ENCODE data around the gene CAP1.
"Not testable (repeated sequence)": the region's sequence is repeated elsewhere in the genome, so short reads cannot be mapped to it uniquely, and the experiment has no call there.

Gene CAP1

GRCh38 chr1:40032240-40032891 is 8.2 kb upstream of the CAP1 start:
- peak; percentile 19 for DNase-seq

DNA sequence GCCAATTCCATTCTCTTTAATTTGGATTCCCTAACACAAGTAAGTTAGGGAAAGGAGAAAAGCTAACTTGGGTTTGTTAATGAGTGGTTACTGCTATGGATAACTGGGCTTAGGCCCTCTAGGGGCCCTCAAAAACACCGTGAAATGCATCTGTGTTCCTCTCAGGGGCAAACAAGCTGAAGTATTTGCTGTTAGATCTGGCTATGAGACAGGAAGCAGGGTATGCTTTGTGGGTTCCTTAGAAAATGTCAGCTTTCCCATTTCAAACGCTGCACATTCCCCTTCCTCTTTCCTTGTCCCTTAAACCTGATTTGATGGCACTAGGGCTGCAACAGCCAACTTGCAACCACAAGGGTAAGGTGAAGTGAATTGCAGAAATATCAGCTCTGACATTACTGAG is 5.7 kb upstream of the CAP1 start:
- DNase-seq = no peak

DNA sequence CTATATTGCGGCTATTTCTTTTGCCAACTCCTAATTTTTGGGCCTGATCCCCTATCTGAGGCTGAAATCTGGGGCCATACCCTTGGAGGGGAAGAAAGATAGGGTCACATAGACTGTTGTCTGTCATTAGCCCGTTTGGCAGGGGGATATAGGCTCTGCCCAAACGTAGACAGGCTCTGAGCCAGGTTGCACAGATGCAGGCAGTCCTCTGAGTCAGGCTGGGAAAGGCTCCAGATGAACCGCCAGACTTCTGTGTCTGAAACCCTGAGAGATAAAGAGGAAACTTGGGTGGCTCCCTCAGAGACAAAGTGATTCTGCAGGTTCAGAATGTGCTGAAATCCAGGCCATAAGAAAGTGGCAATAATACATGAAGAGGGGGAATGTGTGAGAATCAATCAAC is 4.0 kb upstream of the CAP1 start:
- no peak for DNase-seq

DNA sequence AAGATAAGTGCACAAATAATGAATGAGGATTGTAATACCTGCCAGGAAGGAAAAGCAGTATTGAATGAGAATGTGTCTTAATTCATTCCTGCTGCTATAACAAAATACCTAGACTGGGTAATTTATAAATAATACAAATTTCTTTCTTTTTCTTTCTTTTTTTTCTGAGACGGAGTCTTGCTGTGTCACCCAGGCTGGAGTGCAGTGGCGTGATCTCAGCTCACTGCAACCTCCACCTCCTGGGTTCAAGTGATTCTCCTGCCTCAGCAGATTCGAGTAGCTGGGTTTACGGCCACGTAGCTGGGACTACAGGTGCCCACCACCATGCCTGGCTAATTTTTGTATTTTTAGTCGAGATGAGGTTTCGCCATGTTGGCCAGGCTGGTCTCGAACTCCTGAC is 3.3 kb upstream of the CAP1 start:
- not testable (repeated sequence) for DNase-seq

DNA sequence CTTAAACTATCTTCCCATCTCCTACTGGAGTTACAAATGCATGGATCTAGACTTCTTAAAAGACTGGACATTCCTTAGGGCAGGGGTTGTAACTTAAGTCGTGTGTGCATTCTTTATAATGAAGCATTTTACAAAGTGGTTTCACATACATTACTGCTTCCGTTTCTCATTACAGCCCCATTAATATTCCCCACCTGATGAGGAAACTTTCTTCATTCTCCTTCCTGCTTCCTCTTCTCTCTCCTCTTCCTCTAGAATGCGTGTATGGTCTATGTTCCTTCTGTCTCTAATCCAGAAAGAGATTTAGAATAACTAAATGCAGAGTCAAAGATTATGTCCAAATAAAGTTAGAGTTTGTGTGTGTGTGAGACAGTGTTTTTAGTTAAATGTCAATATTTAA is 1.8 kb upstream of the CAP1 start:
- DNase-seq = no peak

- peak; percentile 61 for DNase-seq
Measured at GRCh38 chr1:40039245-40039756, 1.2 kb upstream of the CAP1 start.

- peak; percentile 65 for DNase-seq
Measured at GRCh38 chr1:40039757-40040510, 595 bp upstream of the CAP1 start.

- no peak for DNase-seq
Measured at GRCh38 chr1:40041466-40041838, 923 bp downstream of the CAP1 start.

GRCh38 chr1:40042341-40042740 is 1.8 kb downstream of the CAP1 start:
- no peak for DNase-seq

GRCh38 chr1:40044110-40044509 is 3.6 kb downstream of the CAP1 start:
- DNase-seq = no peak

DNA sequence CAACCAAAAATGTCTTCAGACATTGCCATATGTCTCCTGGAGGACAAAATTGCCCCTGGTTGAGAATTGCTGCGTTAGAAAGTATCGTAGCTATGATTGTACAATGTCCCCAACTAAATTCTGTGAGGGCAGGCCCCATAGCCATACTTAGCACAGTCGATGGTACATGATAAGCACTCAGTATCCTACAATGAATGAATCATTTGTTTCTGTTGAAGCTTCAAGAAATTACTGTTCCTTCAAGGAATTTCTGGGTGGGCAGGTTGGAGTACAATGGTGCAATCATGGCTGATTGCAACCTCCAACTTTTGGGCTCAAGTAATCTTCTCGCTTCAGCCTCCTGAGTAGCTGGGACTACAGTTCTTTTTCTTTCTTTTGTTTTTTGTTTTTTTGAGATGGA is 4.7 kb downstream of the CAP1 start:
- DNase-seq = no peak

DNA sequence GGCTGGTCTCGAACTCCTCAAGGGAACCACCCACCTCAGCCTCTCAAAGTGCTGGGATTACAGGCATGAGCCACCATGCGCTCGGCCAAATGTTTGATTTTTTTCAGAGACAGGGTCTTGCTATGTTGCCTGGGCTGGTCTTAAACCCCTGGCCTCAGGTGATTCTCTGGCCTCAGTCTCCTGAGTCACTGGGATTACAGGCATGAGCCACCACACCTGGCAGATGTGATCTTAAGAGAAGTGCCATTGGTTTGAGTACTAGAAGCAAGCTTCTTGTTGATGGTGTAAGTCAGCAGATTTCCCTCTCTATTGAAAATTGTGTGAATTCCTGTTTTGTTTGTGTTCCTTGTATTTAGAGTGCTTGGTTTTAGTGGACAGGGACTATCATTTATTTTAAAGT is 5.2 kb downstream of the CAP1 start:
- no peak for DNase-seq

DNA sequence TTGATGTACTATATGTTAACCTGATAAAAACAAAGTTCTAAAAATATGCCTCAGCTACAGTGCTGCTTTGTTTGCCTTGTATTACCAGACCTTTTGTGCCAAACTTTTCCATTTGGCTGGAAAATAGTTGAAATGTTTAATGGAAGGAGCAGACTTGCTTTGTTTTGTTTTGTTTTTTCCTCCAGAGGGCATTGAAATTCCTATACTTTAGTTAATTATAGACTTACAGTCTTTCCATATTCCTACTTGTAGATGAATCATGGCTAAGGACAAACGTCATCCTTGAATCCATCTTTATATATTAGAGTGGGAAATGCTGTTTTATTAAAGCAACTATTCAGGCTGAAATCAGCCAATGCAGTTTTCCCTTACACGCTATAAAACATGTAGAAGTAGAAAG is 6.7 kb downstream of the CAP1 start:
- DNase-seq = no peak

DNA sequence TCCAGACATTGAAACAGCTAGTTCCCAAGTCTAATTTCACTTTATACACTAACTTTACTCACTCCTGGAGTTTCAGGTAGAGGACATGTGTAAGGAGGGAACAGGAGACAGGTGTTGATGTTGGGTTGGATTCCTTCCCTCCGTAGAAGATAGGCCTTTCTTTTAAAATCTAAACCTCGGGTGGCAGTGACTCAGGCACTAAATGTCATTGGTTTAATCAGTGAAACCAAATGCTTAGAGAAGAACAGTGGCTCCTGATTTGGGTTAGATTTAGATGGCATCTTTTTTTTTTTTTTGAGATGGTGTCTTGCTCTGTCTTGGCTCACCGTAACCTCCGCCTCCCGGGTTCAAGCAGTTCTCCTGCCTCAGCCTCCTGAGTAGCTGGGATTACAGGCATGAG is 7.2 kb downstream of the CAP1 start:
- no peak for DNase-seq

DNA sequence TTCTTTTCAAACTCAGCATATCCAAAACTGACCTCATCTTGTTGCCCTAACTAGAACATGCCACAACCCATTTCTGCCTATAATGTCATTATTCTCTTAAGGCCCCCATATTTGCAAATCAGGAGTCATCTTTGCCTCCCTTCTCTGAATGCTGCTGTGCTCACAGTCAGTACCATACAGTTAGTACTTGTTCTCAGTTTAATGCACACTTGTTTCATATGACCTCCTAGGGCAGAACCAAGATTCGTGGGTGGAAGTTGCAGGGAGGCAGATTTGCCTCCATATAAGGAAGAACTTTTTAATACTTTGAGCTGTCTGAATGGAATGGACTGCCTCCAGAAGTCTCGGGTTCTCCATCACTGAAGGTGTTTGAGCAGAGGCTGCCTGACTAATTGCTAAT is 9.2 kb downstream of the CAP1 start:
- no peak for DNase-seq

DNA sequence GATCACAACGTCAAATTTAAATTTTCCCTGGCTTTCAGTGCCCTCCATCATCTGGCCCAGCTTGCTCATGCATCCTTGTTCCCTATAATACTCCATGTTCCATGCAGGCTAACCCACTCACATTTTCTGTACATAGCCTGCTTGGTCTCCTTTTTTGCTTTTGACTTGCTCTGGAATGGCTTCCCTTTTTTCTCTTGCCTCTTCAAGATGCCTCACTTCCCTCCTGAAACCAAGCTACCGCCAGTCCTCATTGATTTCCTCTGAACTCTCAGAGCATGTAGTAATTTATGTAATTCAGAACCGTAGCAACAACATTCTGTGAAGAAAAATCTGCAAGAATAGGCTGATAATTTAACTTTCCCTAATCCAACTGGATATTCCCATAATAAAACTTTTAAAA is 10.3 kb downstream of the CAP1 start:
- no peak for DNase-seq

DNA sequence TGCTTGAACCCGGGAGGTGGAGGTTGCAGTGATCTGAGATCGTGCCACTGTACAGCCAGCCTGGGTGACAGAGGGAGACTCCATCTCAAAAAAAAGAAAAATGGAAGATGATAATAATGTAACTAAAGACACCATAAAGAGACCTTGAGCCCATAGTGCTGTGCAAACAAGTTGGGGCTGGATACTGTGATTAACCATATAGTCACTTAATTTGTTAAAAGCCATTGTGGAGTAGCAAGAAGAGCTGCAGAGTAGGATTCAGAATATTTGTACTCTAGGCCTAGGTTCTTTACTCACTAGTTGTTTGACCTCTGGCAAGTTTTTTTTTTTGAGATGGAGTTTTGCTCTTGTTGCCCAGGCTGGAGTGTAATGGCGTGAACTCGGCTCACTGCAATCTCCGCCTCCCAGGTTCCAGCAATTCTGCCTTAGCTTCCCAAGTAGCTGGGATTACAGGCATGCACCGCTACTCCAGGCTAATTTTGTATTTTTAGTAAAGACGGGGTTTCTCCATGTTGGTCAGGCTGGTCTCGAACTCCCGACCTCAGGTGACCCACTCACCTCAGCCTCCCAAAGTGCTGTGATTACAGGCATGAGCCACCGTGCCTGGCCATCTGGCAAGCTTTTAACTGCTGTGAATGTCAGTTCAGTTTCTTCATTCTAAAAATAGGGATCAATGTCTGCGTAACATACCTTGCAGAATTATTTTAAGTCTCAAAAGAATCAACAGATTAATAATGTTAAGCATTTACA is 12.8 kb downstream of the CAP1 start:
- DNase-seq = no peak

- DNase-seq = no peak
Measured at GRCh38 chr1:40056519-40057309, 16.2 kb downstream of the CAP1 start.

- DNase-seq = no peak
Measured at GRCh38 chr1:40057310-40058030, 16.9 kb downstream of the CAP1 start.

DNA sequence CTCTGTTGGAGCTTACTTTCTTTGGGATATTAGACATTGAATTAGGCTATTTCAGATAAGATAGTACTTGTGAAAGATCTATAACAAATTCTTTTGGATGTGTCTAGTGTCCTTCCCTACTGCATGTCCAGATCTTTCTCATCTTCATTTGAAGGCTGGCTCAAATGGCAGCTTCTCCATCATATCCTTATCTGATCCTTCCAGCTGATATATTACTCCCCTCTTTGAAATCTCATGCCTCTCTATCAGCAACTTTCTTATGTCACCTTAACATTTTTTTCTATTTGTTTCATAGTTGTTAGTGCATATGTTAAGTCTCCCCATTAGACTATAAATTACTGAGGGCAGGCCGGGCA is 17.5 kb downstream of the CAP1 start:
- no peak for DNase-seq

- DNase-seq = no peak
Measured at GRCh38 chr1:40058453-40059337, 18.2 kb downstream of the CAP1 start.

Data from DMS79 (cell line).